A204.1 (cell line): ENCODE results near the gene AIPL1.

Experiments used
- FAIRE-seq: peaks from 2 replicates; lab custom pipeline; 2012; peaks lifted over from hg19 to GRCh38; lab: Jason Lieb, UNC

The AIPL1 gene

GRCh38 chr17:6465206-6466003, 30.5 kb upstream of the AIPL1 start:
- FAIRE-seq: no peak

DNA sequence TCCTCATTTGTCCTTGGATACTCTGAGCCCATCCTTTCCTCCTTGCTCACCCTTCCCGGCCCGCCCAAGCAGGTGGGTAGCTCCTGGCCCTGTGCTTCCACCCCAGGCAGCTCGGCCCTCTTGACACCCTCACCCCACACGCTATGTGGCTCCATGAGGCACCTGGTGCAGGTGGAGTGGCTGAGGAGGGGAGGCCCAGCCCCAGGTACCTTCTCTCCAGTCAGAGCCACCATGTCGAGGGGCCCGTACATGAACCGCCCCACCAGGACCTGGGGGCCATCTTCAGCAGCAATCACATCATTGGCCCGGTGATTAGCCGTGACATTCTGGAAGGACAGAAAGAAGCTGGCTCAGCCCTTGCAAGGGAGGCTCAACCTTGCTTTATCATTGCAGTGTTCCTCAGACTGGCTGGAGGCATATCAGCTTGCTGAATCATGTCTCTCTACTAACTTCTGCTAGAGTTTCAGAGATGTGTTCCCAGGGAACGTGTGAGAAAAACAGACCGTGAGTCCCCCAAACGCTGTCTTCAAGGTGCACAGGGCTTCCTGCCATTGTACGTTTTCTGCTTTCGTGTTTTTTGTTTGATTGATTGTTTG, 29.6 kb upstream of the AIPL1 start:
- no peak for FAIRE-seq

DNA sequence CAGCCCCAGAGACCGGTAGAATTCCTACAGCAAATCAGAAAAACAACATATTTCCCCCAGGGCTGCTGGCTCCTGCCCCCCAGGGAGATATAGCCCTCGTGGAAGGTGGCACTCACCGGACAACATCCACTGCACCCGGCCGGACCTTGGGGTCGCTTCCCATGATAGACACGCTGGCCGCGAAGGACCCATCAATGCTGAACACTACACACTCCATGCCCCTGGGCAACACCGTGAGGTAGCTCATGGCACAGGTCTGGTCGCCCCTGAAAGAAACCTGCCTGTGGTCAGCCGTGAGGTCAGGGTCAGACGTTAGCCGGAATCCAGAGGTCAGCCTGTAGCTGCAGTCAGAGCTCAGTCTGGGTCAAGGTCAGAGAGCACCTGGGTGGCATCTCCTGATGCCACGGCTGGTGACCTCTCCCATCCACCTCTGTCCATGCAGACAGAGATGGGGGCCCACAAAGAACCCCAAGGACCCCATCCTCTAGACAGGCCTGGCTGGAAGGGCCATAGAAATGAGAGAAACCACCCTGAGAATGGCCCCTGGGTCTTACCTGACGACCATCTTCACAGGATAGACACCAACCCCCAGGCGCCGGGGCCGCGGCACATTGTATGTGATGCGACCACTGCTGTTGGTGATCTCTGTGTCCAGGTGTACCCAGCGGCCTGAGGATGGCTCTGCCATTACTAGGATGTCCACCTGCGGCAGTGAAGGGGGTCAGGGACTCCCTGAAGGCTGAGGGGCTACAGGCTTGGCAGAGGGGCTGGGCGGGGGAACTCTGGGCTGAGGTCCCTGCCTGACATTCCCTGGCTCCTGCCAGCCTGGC, 28.9 kb upstream of the AIPL1 start:
- FAIRE-seq: no peak

- FAIRE-seq: no peak
Observed at GRCh38 chr17:6462692-6463091, 27.8 kb upstream of the AIPL1 start.

DNA sequence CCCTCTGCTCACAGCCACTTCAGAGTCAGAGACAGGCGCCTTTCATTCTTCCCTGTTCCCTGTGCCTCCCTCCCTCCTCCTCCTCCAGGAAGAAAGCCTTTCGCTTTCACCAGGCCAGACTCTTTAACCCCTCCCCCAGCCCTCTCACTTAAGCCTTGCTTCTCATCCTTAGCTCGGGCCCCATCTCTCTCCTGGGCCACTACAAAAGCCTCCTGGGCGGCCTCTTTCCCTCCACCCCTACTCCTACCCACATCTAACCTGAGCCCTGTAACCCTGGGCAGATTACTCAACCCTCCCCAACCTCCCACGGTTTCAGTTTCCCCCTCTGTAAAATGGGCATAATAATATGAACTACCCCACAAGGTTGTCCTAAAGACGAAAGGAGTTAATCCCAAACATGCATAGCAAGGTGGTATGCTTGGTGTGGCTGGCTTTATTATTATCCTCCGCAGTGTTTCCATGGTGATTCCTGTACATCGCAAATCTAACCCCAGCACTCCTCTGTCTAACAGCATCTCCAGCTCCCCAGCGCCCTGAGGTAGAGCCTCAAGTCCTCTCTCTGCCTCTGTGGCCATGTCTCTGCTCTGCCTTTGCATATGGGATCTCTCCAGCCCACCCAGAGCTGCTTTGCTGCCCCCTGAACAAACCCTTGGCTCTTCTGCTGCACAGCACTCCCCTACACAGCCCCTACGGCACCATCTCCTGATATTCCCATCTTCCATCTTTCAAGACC, 27.0 kb upstream of the AIPL1 start:
- FAIRE-seq: no peak

DNA sequence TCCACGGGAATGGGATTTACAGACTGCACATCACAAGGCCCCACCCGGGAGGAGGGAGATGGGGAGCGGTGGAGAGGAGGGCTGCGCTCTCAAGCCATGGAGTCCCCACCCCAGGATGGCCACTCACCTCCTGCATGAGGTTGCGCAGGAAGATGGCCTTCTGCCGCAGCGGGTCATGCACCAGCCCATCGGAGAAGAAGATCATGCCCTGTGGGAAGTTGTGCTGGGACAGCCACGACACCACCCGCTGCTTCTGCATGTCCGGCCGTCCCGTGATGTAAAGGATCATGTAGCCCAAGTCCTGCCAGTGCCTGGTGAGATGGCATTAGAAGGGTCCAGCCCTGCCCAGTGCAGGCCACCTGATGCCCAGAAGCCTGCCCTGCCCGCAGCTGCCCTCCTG, 26.3 kb upstream of the AIPL1 start:
- no peak for FAIRE-seq

DNA sequence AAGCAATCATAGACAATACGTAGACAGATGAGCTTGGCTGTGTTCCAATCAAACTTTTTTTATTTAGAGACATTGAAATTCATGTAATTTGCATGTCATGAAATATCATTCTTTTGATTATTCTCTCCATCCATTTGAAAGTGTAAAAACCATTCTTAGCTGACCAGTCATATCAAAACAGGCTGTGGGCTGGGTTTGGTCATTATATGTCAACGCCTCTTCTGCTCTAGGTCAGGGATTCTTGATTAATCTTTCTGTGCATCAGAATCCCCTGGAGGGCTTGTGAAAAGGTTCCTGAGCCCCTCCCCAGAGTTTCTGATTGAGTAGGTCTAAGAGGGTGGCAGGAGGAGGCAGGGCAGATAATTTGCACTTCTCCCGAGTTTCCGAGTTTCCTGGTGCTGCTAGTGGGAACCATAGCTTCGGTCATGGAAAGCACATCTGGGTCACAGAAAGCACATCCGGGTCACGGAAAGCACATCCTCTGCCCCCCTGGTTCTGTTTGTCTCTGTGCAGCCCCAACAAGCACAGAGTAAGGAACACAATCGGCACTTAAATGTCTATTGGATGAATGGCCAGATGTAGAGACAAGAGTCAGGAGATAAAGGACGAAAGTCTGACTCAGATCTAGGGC, 25.7 kb upstream of the AIPL1 start:
- FAIRE-seq: no peak

DNA sequence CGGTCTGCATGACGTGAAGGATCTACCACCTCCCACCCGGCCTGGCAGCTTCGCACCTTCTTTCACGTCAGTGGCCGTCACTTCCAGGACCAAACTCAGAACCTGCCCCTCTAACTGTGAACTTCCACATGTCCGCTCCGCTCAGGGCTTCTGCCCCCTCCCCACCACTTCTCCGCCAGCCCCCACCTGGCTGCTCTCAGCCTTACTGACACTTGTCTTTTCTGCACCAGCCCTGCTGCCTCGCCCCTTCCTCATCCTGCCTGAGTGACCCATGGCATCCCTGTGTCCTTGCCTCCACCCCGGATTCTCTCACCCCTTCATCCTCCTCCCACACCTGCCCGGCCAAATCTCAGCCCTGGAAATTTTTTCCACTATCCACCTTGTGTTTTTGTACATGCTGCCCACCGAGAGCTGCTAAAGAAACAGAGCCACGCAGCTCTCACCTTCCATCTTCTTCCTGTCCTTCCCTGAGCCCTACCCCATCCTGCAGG, 23.6 kb upstream of the AIPL1 start:
- no peak for FAIRE-seq

- no peak for FAIRE-seq
Observed at GRCh38 chr17:6457688-6458459, 23.0 kb upstream of the AIPL1 start.

- no peak for FAIRE-seq
Observed at GRCh38 chr17:6456914-6457687, 22.2 kb upstream of the AIPL1 start.

GRCh38 chr17:6456321-6456720, 21.4 kb upstream of the AIPL1 start:
- no peak for FAIRE-seq

GRCh38 chr17:6455321-6455705, 20.4 kb upstream of the AIPL1 start:
- FAIRE-seq: no peak

- FAIRE-seq: no peak
Observed at GRCh38 chr17:6454495-6455320, 19.8 kb upstream of the AIPL1 start.

- no peak for FAIRE-seq
Observed at GRCh38 chr17:6453279-6454024, 18.5 kb upstream of the AIPL1 start.

DNA sequence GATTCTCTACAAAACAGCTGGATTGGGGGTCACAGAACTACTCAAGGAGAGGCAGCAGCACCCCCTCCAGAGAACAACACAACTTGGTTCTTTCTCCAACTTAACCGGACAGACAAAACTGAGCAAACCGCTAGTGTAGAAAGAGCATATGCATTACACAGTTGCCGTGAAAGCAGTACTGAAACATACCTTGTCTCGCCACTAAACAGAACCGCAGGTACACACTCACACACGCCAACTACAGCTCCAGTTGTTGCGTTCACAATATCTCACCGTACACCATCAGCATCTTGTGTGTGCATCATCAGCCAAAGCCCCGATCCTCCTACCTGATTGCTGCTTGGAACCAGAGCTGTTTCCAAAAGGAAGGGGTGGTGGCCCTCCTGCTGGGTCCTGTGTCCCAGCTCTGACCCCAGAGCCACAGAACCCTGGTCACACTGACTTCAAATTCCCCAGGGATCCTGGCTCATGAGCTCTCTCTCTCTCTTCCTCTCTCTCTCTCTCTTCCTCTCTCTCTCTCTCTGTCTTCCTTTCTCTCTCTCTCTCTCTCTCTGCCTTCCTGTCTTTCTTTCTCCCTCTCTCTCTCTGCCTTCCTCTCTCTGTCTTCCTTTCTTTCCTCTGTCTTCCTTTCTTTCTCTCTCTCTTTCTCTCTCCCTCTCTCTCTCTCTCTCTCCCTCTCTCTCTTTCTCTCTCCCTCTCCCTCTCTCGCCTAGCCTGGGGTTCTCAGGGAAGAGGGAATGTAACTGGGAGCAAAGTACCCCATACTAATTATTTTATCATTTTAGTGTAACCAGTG, 17.7 kb upstream of the AIPL1 start:
- FAIRE-seq: no peak

- FAIRE-seq: no peak
Observed at GRCh38 chr17:6450926-6451832, 16.3 kb upstream of the AIPL1 start.

DNA sequence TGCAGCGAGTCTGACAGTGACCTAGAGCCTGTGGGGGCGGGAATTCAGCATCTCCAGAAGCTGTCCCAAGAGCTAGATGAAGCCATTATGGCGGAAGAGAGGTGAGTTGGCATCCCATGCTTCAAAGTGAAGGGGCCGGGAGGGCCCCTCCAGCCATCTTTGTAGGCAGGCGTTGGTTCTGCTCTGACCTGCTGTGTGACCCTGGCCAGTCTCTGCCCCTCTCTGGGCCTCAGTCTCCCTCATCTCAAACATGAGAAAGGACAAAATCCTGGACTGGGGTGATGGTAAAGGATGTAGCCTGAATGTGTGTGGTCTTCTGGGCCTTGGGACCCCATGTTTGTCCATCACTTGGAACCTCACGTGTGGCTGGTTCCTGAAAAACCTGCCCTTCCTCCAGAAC, 14.4 kb upstream of the AIPL1 start:
- FAIRE-seq: no peak
